K562 (cell line): ENCODE data around the gene FADD. TPM values are rescaled to one million over a fixed set of nuclear protein-coding genes. Genes with fewer than 3 reads are reported as not detected.

Experiments used
- POLR3A ChIP-seq: IDR thresholded peaks from 2 replicates; pipeline ENCODE4 v1.6.1; 2011; ENCODE audit warnings: borderline replicate concordance, mild to moderate bottlenecking, moderate library complexity; ENCODE audit not compliant: insufficient read length, insufficient read depth; ENCODE audit errors: extremely low read depth
- RAD51 ChIP-seq: fragments of 450-650 bp; IDR thresholded peaks from 2 replicates; pipeline ENCODE4 v1.7.1; 2016; ENCODE audit warnings: low read depth, mild to moderate bottlenecking, borderline replicate concordance
- RBM15 ChIP-seq: fragments of 200-400 bp; formaldehyde crosslinking; IDR thresholded peaks from 2 replicates; pipeline ENCODE4 v1.6.1; 2018; ENCODE audit warnings: mild to moderate bottlenecking, low read length, moderate library complexity; ENCODE audit not compliant: insufficient read depth
- ZC3H4 ChIP-seq: sonication (generic); formaldehyde crosslinking; IDR thresholded peaks from 2 replicates; pipeline ENCODE4 v1.9.0; 2021; ENCODE audit warnings: missing genetic modification reagents, borderline replicate concordance
- ZFP30 ChIP-seq: fragments of 250-450 bp; sonication (Bioruptor Pico); IDR thresholded peaks from 2 replicates; pipeline ENCODE4 v1.8.0; 2022; ENCODE audit warnings: moderate library complexity, mild to moderate bottlenecking, inconsistent platforms, borderline replicate concordance
- ZNF75A ChIP-seq: fragments of 450-650 bp; formaldehyde crosslinking; IDR thresholded peaks from 2 replicates; pipeline ENCODE4 v1.4.0; 2020; ENCODE audit warnings: mild to moderate bottlenecking
- polyA plus RNA-seq, 8 experiments: library from polyadenylated mRNA; depleted of rRNA in 4 of 8; stranded (reverse) in 5 of 8; unstranded in 3 of 8; fragments of >200 nt; fragmentation: Nextera tagmentation in 2 of 8; fragmentation: Illumina TruSeq in 1 of 8; extraction: Ambion mirVana in 2 of 8; extraction: Trizol in 1 of 8; gene quantifications; 2 replicates each; pipeline versions ENCODE4 v1.2.1 to v1.2.3, GENCODE V29; 2011 to 2014; ENCODE audit warnings: inconsistent platforms in 1 of 8, missing spikeins in 1 of 8
- total RNA-seq, 7 experiments: library from RNA; depleted of rRNA in 6 of 7; stranded (reverse); fragments of >200 nt in 6 of 7; fragmentation: Illumina TruSeq in 2 of 7; extraction: Trizol in 2 of 7; gene quantifications; 2 replicates each; pipeline versions ENCODE4 v1.2.1 to v1.2.3, GENCODE V29; 2011 to 2021; ENCODE audit warnings: low replicate concordance in 1 of 7
- TF ChIP-seq, protein P1 (sequence below): fragments of 450-650 bp; formaldehyde crosslinking; IDR thresholded peaks from 2 replicates; pipeline ENCODE4 v1.4.0; 2022; ENCODE audit warnings: mild to moderate bottlenecking, moderate library complexity
- TF ChIP-seq, protein P2 (sequence below), 2 experiments: fragments of 450-650 bp; formaldehyde crosslinking in 1 of 2; IDR thresholded peaks; 2 replicates each; pipeline versions ENCODE4 v1.4.0 to v1.6.1; 2014 to 2020; ENCODE audit warnings: mild to moderate bottlenecking in 2 of 2, borderline replicate concordance in 1 of 2, low read depth in 1 of 2
- TF ChIP-seq, protein P3 (sequence below): fragments of 250-450 bp; sonication (Bioruptor Pico); IDR thresholded peaks from 2 replicates; pipeline ENCODE4 v1.8.0; 2021; ENCODE audit warnings: moderate library complexity, mild to moderate bottlenecking, inconsistent platforms
- TF ChIP-seq, protein P4 (sequence below): fragments of 450-650 bp; IDR thresholded peaks from 2 replicates; pipeline ENCODE4 v1.6.1; 2016; ENCODE audit warnings: antibody characterized with exemption
- TF ChIP-seq, protein P5 (sequence below): IDR thresholded peaks from 3 replicates; pipeline ENCODE4 v1.6.1; 2011; ENCODE audit warnings: borderline replicate concordance, mild to moderate bottlenecking; ENCODE audit not compliant: insufficient read length, insufficient read depth
- TF ChIP-seq, protein P6 (sequence below): fragments of 250-450 bp; sonication (Bioruptor Pico); IDR thresholded peaks from 2 replicates; pipeline ENCODE4 v1.4.0; 2020; ENCODE audit warnings: mild to moderate bottlenecking, moderate library complexity

The FADD gene
- total and polyA plus RNA-seq, 9 of the 15 experiments (the other 6 are each of a cell fraction or from before 2014, with no cell fraction given), result 0.29 to 26.9 (median 20.4) TPM

DNA sequence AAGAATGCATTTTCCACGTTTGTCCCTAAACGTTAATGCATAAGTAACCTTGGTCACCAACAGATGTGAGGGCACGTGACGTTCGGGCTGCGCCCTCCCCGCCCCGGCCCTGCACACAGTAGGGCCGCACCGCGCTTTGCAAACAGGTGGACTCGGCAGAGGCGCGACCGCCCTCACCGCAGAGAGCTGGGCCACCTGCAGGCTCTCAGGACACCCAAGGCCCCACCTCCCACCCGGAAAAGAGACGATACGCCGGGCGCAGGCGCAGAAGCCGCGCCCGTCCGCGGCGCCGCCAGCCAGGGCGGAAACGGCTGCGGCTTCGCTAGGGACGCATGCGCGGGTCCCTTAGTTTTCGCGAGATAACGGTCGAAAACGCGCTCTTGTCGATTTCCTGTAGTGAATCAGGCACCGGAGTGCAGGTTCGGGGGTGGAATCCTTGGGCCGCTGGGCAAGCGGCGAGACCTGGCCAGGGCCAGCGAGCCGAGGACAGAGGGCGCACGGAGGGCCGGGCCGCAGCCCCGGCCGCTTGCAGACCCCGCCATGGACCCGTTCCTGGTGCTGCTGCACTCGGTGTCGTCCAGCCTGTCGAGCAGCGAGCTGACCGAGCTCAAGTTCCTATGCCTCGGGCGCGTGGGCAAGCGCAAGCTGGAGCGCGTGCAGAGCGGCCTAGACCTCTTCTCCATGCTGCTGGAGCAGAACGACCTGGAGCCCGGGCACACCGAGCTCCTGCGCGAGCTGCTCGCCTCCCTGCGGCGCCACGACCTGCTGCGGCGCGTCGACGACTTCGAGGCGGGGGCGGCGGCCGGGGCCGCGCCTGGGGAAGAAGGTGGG is at the start of gene FADD (continued):
- TF ChIP-seq, protein P1, sequence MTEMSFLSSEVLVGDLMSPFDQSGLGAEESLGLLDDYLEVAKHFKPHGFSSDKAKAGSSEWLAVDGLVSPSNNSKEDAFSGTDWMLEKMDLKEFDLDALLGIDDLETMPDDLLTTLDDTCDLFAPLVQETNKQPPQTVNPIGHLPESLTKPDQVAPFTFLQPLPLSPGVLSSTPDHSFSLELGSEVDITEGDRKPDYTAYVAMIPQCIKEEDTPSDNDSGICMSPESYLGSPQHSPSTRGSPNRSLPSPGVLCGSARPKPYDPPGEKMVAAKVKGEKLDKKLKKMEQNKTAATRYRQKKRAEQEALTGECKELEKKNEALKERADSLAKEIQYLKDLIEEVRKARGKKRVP (CRISPR knock-in tag), result no peak
- TF ChIP-seq, protein P2, sequence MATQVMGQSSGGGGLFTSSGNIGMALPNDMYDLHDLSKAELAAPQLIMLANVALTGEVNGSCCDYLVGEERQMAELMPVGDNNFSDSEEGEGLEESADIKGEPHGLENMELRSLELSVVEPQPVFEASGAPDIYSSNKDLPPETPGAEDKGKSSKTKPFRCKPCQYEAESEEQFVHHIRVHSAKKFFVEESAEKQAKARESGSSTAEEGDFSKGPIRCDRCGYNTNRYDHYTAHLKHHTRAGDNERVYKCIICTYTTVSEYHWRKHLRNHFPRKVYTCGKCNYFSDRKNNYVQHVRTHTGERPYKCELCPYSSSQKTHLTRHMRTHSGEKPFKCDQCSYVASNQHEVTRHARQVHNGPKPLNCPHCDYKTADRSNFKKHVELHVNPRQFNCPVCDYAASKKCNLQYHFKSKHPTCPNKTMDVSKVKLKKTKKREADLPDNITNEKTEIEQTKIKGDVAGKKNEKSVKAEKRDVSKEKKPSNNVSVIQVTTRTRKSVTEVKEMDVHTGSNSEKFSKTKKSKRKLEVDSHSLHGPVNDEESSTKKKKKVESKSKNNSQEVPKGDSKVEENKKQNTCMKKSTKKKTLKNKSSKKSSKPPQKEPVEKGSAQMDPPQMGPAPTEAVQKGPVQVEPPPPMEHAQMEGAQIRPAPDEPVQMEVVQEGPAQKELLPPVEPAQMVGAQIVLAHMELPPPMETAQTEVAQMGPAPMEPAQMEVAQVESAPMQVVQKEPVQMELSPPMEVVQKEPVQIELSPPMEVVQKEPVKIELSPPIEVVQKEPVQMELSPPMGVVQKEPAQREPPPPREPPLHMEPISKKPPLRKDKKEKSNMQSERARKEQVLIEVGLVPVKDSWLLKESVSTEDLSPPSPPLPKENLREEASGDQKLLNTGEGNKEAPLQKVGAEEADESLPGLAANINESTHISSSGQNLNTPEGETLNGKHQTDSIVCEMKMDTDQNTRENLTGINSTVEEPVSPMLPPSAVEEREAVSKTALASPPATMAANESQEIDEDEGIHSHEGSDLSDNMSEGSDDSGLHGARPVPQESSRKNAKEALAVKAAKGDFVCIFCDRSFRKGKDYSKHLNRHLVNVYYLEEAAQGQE (IDR thresholded peaks at IDR 0.05; ENCODE audit: borderline replicate concordance), result no peak
- TF ChIP-seq, protein P2 (CRISPR knock-in tag; IDR thresholded peaks at IDR 0.05; ENCODE audit: low read depth), result no peak
- TF ChIP-seq, protein P3, sequence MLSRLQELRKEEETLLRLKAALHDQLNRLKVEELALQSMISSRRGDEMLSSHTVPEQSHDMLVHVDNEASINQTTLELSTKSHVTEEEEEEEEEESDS (CRISPR knock-in tag), result no peak
- TF ChIP-seq, protein P4, sequence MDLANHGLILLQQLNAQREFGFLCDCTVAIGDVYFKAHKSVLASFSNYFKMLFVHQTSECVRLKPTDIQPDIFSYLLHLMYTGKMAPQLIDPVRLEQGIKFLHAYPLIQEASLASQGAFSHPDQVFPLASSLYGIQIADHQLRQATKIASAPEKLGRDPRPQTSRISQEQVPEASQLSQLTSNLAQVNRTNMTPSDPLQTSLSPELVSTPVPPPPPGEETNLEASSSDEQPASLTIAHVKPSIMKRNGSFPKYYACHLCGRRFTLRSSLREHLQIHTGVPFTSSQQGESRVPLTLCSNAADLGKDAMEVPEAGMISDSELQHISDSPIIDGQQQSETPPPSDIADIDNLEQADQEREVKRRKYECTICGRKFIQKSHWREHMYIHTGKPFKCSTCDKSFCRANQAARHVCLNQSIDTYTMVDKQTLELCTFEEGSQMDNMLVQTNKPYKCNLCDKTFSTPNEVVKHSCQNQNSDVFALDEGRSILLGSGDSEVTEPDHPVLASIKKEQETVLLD, result peak; percentile 95
- TF ChIP-seq ZC3H4 (CRISPR knock-in tag), result no peak
- TF ChIP-seq RAD51, result peak; percentile 39; the same call in 1 of the 2 replicates
- TF ChIP-seq, protein P5, sequence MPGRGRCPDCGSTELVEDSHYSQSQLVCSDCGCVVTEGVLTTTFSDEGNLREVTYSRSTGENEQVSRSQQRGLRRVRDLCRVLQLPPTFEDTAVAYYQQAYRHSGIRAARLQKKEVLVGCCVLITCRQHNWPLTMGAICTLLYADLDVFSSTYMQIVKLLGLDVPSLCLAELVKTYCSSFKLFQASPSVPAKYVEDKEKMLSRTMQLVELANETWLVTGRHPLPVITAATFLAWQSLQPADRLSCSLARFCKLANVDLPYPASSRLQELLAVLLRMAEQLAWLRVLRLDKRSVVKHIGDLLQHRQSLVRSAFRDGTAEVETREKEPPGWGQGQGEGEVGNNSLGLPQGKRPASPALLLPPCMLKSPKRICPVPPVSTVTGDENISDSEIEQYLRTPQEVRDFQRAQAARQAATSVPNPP, result no peak
- no peak for TF ChIP-seq ZFP30 (CRISPR knock-in tag)
- no peak for TF ChIP-seq POLR3A
- TF ChIP-seq, protein P6, sequence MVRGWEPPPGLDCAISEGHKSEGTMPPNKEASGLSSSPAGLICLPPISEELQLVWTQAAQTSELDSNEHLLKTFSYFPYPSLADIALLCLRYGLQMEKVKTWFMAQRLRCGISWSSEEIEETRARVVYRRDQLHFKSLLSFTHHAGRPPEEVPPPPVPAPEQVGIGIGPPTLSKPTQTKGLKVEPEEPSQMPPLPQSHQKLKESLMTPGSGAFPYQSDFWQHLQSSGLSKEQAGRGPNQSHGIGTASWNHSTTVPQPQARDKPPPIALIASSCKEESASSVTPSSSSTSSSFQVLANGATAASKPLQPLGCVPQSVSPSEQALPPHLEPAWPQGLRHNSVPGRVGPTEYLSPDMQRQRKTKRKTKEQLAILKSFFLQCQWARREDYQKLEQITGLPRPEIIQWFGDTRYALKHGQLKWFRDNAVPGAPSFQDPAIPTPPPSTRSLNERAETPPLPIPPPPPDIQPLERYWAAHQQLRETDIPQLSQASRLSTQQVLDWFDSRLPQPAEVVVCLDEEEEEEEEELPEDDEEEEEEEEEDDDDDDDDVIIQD, result no peak
- no peak for TF ChIP-seq ZNF75A (CRISPR knock-in tag)
- no peak for TF ChIP-seq RBM15
